Activated CD8-positive, alpha-beta memory T cell treated with anti-CD3 and anti-CD28 coated beads, Interleukin-2, amount 50 U/mL, for 24 hours (primary cell): ENCODE results near the gene LRCOL1.

Experiments used
- DNase-seq: peaks from one replicate; pipeline ENCODE4 v3.0.0-alpha.2; 2020; ENCODE audit errors: extremely low read depth

LRCOL1 gene

DNA sequence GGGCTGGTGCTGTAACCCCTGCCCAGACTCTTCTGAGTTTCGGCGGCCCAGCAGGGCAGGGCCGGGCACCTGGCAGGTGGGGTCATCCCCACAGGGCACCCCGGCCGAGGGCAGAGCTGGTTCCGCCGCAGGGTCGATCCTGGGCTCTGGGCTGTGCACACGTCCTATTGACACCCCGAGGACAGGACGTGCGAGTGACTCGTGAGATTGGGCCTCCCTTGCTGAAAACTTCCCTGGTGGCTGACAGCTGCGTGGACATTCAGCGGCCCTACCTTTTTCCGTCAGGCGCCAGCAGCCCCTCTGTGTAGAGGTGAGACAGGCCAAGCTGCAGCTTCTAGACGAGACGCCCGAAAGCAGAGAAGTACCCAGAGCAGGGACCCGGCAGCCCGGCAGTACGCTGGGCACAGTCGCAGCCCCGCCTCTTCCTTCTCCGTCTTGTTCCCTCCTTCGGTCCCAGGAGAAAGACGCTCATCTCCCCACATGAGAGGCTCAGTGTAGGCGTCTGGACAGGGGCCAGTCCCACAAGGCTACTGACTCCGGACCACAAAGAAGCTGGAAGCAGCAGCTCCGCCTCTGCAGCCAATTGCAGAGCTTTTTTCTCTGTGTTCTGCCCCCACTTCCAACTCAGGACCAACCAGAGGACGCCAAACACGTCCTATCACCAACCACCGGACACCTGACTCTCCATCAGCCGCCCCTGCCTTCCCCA is at the start of gene LRCOL1:
TSS of gene LRCOL1 (minus strand) at position 532 of the 709 bp plus-strand sequence. CDS start 4,331 bp downstream, outside the sequence.
- DNase-seq: no peak

DNA sequence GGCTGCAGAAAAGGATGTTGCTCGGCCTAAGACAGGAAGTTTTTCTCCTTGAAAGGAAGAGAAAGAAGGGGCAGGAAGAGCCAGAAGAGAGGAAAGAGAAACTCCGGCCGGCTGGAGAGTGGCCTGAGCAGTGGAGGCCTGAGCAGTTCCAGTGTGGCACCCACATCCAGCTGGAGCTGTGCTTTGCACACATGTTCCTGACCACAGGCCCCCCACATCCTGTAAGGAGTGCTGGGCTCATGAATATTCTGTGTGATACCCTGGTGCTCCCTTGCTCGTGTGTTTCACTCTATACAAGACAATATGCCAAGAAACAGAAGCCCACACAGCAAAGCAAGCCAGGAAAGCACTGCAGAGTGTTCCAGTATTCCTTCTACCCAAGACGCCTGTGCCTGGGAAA is 49.7 kb upstream of the LRCOL1 start:
- no peak for DNase-seq

DNA sequence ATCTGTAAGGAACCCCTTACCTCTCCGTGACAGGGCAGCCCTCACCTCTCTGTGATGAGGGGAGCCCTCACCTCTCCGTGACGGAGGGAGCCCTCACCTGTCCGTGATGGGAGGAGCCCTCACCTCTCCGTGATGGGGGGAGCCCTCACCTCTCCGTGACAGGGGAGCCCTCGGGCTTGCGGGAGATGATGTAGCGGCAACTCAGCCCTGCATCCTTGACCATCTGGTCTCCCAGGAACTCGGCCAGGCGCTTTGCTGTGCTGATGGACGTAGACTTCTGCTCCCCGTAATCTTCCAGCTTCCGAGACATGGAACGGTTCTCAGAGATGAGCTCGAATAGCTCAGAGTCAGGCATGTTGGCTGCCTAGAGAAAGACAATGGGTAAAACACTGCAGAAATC is 48.8 kb upstream of the LRCOL1 start:
- no peak for DNase-seq

DNA sequence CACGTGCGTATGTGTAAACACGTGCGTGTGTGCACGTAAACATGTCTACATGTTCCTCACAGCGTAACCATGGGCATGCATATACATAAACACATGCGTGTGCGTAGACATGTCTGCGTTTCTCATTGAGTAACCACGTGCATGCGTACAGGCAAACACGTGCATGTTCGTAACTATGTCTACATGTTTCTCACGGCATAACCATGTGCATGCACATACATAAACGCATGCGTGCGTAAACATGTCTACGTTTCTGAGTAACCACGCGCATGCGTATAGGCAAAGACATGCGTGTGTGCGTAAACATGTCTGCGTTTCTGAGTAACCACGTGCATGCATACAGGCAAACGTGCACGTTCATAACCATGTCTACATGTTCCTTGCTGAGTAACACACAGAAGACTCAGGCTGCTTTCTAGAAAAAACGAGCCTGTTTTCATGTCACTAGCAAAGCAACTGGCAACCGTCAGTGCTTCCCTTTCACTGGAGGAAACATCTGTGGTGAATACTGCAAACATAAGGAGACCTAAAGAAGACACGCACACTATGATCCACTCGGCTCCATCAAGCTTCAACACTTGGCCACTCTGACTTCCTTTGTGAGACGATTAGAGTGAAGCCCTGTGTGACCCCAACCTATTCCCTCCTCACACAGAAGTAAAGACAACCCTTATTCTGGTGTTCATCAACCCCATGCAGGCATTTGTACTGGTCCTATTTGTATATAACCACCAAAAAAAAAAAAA is 47.9 kb upstream of the LRCOL1 start:
- DNase-seq: no peak

DNA sequence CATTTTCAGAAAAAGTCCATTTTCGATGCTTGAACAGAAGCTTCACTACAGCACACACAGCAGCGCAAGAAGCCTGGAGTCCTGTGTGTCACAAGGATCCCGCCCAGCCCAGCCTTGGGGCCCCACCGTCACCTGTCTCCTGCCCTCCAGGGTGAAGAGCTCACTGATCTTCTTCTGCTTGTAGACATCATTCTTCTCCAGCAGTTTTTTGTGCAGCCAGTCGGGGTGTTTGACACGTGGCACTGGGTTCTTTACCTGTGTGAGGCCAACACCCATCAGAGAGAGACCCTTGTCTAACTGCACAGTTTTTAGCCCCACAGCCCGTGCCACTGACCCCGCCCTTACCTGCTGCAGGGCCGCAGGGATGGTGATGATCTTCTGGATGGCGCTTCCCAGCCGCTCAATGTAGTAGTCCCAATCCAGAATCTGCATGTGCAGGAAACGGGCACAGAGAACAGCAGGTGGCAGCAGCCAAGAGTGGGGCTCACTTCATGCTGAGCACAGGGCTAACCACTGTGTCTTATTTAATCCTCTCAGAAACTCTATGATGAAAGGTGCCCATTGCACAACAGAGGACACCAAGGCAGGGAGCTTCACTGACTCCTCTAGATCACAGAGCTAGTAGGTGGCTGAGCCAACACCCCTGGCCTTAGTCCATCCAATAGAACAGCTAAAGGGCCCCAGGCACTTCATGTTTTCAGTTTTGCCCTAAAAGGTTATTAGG is 46.8 kb upstream of the LRCOL1 start:
- no peak for DNase-seq

DNA sequence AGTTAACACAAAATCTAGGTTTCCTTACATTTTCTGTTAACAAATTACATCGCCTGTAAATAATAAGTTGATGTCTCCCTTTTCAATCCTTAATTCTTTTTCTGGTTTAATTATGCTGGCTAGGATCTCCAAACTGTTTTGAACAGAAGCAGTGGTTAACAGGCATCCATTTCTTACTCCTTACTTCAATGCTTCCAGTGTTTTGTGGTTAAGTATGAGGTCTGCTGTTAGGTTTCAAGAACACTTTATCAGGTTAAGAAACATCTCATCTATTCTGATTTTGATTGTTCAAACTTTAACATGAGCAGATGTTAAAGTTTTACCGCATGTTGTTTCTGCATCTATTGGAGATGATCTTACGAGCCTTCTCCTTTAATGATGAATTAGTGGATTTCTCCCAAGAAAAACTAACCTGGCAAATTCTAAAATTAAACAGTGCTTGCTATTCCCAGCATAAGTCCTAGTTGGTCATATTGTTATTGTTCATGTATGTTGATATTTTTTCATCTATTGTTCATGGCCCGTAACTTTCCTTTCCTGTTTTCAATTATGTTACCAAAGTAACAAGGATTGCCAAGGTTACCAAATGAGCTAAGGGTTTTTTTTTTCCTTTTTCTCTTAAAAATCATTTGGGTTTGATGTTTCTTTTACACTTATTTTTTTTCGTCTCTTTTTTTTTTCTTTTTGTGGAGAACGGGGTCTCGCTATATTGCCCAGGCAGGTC is 43.3 kb upstream of the LRCOL1 start:
- no peak for DNase-seq

DNA sequence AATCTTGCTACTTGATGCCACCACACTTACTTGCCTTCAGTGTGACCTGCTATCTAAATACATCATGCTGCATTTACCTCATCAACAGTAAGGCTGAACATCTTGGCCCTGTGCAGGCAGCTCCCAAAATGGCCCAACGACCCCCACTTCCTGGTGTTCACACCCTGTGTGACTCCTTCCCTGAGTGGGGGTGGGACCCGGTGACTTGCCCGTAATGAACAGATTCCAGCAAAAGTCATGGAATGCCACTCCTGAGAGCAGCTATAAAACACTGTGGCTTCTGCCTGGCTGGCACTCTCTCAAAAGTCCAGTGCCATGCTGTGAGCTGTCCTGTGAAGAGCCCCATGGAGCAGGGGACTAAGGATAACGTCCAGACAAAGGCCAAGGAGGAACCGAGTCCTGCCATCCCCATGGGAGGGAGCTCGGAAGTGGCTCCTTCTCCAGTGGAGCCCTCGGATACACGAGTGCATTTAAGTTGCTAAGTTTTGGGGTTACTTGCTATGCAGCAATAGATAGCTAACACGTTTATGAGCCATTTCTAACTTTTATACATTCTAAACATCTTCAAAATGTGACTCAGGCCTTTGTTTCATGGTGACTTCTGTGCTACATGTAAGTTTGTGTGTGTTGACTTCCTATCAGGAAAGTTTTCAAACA is 41.2 kb upstream of the LRCOL1 start:
- DNase-seq: no peak

DNA sequence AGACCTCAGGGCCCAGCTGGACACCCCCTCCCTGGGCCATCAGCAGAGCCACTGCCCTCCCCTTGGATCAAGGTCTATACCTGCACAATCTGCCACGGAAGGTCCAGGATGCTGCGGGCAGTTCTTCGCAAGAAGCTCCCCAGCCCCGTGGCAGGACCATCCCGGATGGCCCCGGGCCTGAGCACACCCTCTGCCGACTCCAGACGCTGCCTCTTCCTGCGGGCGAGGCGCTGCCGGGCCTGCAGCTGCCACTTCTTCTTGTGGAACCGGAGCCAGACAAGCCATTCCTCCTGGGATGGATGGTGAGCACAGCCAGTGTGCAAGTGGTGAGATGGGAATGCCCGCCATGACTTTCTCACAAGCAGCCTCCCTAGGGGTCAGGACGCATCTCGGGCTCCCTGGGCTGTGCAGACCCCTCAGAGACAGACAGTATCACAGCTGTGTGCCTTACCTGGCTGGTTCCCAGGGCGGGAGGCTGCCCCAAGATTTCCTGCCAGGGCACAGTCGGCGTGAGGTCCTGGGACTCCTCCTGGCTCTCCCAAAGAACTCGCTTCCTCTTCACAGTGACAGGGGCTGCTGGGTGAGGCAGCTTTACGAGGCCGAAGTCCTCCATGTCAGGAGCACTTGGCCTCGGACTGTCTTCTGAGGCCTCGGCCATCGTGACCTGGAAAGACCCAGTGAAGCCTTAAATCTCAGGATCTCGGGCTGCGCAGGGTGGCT is 39.0 kb upstream of the LRCOL1 start:
- DNase-seq: no peak

DNA sequence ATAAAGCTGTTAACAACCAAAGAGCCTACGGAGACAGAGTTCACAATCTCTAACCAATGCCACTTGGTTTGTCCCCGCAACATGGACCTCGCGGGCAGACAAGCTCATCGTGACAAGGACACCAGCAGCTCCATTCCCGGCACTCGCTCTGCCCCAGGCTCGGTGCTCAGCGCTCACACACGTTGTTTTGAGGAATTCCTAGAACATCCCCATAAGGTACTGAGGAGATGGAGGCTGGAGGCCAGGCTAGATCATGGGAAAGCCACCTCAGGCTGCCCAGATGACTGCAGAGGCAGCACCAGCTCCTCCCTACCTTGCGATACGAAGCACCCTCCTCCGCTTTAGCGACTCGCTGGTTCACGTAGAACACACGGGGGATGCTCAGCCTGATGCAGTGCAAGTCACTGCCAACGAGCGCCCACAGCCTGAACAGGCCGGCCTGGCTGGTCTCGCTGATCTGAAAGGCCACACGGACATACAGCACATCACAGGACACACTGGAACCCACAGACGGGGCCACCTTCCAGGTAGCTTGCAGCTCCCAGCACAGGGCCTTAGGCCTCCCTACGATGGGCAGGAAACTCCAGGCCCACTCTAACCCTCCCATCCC is 38.3 kb upstream of the LRCOL1 start:
- DNase-seq: no peak

DNA sequence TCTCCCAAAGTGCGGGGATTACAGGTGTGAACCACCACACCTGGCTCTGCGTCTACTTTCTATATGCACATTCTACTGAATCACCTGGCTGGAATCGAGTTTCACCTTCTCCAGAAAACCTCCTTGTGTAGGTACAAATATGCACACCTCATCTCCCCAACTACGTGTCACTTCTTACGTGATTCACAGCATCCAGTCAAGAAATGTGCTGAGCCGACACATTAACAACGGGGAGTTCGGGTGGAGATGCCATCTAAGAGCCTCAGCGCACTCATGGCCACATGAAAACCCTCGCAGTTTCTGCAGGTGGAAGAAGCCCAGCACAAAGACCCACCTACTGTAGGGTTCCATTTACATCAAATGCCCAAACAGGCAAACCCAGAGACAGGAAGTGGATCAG is 37.5 kb upstream of the LRCOL1 start:
- no peak for DNase-seq

DNA sequence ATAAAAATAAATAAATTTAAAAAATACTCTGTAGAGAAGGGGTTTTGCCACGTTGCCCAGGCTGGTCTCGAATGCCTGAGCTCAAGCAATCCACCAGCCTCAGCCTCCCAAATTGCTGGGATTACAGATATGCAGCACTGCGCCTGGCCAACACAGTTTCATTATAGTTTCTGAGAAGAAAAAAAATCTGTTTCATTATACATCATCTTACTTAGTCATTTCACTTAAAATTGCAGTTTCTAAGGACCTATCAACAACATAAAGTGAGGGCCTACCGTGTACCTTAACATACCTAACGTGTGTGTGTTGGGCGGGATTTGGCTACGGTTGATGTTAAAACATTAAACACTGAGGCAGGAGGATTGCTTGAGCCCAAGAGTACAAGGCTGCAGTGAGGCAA is 36.5 kb upstream of the LRCOL1 start:
- no peak for DNase-seq

DNA sequence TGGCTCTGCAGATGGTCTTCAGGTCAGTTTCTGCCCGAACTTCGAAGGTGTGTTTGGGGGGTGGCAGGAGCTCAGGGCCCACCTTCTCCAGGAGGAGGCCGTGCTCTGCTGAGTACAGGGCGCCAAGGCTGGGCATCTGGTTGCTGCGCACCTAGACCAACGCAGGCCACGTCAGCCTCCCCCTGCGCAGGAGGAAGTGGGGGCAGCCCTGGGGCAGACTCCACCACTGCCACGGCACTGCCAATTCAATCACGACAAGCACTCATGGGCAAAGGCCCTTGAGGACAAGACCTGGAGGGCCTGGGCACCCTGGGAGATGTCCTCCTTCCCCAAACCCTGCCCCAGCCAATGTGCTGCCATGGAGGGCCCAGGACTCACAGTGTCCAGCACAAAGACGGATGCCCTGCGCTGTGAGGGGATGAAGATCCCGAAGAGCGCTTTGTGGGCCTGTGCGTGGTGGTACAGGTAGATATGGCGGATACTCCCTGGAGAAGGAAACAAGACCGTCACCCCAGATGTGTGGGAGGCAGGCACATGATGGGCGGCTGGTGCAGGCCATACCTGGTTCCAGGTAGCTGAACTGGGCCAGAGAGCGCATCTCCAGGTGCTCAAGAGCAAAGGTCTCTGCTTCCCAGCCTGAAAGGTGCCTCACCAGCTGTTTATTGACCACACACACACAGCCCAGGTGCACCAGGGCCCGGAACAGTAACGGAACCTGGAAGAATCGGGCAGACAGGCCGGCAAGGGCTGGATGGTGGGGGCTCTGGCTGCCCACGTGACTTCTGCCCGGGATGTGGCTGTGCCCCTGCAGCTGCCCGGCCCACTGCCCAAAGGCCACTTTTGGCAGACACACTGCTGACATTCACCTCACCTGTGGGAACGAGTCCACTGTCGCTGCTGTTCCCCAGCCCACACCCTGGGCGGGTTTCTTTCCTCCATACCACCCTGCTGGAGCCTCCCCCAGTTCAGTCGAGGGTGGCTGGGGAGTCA is 32.8 kb upstream of the LRCOL1 start:
- DNase-seq: no peak

DNA sequence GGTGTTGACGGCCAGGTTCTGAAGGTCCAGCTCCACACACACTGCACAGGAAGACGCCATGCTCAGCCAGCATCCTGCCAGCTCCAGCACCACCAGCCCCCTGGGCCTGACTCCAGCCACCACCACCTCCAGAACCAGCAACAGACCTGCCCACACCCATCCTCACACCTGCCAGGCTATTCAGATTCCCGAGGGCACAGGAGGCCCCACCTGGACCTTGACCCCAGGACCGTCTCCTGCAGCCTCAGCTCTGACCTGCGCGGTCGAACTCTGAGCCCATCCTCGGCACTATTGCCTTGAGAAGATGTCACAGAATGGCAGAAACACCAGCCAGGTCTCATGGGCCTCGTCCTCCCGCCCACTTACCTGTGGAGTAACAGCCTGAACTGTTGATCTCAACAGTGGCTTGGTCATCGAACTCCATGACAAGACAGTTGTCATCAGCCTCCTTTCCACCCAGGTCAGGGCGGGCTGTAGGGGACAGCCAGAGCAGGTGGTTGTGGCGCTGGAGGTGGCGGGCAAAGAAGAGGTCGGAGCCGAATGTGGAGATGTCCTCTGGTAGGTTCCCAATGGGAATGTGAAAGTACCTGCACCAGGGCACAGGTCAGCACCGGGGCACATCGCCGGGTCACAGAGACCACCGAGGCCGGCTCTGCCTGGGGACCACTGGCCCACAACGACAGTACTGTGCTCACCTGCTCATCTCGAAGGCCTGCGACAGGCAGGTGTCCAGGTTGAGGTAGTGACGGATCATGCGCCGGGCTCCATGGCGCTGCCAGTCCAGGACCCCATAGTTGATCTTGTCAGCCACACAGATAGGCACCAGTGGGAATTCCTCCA is 31.6 kb upstream of the LRCOL1 start:
- DNase-seq: no peak

DNA sequence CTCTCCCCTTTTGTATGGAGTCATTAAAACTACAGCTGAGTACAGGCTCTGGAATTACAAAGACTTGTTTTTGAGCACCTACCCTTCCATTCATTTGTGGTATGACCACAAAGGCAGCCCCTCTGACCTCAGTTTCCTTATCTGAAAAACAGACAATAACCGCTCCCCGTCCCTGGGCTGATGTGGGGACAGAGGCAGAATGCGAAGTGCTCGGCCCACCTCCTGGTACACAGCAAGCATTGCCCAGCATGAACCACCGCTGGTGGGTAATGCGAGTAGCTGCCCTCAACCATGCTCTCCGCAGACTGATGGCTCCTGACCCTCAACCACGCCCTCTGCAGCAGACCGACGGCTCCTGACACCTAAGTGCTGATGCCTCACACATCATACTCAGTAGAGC is 30.6 kb upstream of the LRCOL1 start:
- DNase-seq: no peak

DNA sequence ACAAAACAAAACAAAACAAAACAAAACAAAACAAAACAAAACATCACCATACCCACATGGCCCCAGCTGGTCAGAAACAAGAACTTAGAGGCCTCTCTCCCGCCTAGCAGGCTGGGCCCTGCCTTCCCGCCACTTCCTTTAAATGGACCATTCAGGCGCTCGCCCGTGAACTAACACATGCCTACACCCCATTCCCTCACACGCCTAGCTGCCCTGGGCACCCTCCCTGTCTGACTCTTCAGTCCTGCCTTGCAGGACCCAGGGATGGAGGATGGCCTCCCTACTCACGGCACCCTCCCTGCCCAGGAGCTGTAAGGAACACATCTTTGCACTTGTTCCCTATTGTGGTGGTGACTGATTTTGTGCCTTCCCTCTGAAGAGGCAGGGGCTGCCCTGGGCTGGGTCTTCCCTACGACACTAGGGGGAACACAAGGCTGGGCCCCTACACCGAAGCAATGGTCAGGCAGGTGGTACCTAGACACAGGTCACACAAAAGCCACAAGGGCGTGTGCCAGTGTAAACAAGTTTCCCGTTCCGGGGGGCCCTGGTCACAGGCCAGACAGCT is 29.7 kb upstream of the LRCOL1 start:
- DNase-seq: no peak

DNA sequence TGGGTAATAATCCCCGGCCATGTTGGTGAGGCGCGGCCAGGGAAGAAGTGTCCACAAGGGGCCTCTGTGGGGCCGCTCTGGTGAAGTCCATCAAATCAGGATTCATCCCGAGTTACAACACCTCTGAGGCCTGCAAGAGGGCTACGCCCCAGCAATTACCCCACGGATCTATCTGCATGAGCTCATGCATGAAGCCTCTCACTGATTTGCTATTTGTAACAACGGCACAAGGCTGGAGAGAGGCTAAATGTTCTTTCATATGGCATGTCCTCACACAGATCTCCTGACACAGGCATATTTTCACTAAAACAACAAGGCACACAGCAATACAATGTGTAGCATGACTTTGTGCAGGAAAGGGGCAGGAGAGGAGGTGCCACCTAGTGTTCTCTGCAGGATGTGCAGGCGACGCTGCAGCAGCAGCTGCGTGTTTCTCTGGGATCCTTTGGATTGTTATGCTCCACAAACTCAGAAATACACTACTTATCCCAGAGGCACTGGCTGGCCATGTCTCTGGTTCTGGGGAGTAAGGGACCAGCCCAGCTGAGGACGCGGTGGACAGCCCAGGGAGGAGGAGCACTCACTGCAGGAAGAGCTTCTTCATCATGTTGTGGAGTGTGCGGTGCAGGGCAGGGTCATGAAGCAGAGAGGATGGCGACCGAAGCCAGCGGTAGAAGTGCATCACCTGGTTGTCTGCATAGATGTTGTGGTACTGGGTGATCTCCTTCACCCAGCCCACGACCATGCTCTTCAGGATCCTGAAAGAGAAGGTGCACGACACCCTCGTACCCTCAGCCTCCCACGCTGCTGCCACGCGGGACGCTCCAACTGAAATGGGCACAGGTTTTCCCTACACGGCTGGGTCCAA is 28.4 kb upstream of the LRCOL1 start:
- no peak for DNase-seq

DNA sequence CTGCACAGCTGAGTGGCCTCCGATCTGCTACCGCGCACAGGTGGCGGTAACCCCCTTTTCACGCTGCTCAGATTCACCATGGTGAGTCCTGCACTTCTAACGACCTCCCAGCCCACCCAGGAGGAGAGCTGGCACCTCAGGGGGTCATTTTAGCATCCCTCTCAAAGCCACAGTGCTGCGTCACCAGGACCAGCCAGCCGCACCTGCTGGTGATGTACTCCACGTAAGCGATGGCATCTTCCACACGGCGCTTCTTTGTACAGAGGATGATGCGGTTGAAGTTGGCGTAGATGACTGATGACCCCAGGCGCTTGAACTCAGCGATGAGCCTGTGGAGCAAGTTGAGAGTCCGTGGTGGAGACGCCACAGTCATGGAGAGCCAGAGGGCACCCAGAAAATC is 27.4 kb upstream of the LRCOL1 start:
- DNase-seq: no peak
